Measurements from ENCODE around the gene UNC93B1.

GRCh38 chr11:68027667-68028066 lies 23.8 kb upstream of the UNC93B1 start:
- TF ChIP-seq CTCF (IDR thresholded peaks at IDR 0.05) = no peak
- no peak for TF ChIP-seq POLR2A (IDR thresholded peaks at IDR 0.05)
- TF ChIP-seq EP300 (IDR thresholded peaks at IDR 0.05) = no peak
